ACC112 (cell line): ENCODE data around the gene ALOXE3.
A peak's percentile ranks its signal among the peaks of the same experiment; 100 is the strongest.
"Not testable (repeated sequence)": the region's sequence is repeated elsewhere in the genome, so short reads cannot be mapped to it uniquely, and the experiment has no call there.

Source experiments
- H2AFZ ChIP-seq: fragments of 200-600 bp; sonication (generic); one replicate; pipeline ENCODE4 v1.6.0; 2017; ENCODE audit warnings: antibody characterized with exemption, low read length; ENCODE audit not compliant: unreplicated experiment
- H3K27ac ChIP-seq: fragments of 200-600 bp; sonication (generic); 2 replicates; pipeline ENCODE4 v1.5.1; 2014; ENCODE audit warnings: low read depth, mild to moderate bottlenecking, antibody characterized with exemption, low read length, moderate library complexity
- H3K27me3 ChIP-seq: fragments of 200-600 bp; sonication (generic); 2 replicates; pipeline ENCODE4 v1.6.1; 2014; ENCODE audit warnings: mild to moderate bottlenecking, antibody characterized with exemption, low read length, moderate library complexity, mixed read lengths; ENCODE audit not compliant: insufficient read depth
- H3K36me3 ChIP-seq: fragments of 200-600 bp; sonication (generic); 2 replicates; pipeline ENCODE4 v1.6.1; 2016; ENCODE audit warnings: mild to moderate bottlenecking, antibody characterized with exemption, low read length, moderate library complexity, mixed read lengths; ENCODE audit not compliant: insufficient read depth
- H3K4me1 ChIP-seq: fragments of 200-600 bp; sonication (generic); one replicate; pipeline ENCODE4 v1.6.1; 2016; ENCODE audit warnings: low read length, mixed read lengths; ENCODE audit not compliant: insufficient read depth, unreplicated experiment, control insufficient read depth
- H3K4me3 ChIP-seq: fragments of 200-600 bp; sonication (generic); 2 replicates; pipeline ENCODE4 v1.5.1; 2014; ENCODE audit warnings: mild to moderate bottlenecking, low read depth, low read length
- H3K79me2 ChIP-seq: fragments of 200-600 bp; sonication (generic); one replicate; pipeline ENCODE4 v1.6.0; 2016; ENCODE audit warnings: low read length; ENCODE audit not compliant: control insufficient read depth, unreplicated experiment, insufficient read depth

Gene ALOXE3

DNA sequence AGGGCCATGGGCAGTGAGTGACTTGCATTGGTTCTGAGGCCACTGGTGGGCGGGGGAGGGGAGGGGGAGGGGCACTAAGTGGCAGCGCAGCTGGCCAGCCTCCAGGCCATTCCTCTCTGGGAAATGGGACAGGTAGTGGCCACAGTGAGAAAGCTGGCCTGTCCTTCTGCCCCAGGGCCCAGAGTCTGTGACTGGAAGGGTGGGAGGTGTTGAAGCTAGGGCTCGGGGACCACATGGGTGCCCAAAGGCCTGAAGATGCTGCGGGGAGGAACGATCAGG, 30.4 kb downstream of the ALOXE3 start:
- Histone ChIP-seq H3K27ac (no peak overlapping the region), H3K4me1 (peaks cover 13% of the 10 kb centered on the region), H3K4me3 (no peak overlapping the region), H3K27me3 (peaks cover 25% of the 10 kb centered on the region), H3K36me3 (no peaks in the 10 kb centered on the region), H2AFZ (no peak overlapping the region), H3K79me2 (no peaks in the 10 kb centered on the region)

DNA sequence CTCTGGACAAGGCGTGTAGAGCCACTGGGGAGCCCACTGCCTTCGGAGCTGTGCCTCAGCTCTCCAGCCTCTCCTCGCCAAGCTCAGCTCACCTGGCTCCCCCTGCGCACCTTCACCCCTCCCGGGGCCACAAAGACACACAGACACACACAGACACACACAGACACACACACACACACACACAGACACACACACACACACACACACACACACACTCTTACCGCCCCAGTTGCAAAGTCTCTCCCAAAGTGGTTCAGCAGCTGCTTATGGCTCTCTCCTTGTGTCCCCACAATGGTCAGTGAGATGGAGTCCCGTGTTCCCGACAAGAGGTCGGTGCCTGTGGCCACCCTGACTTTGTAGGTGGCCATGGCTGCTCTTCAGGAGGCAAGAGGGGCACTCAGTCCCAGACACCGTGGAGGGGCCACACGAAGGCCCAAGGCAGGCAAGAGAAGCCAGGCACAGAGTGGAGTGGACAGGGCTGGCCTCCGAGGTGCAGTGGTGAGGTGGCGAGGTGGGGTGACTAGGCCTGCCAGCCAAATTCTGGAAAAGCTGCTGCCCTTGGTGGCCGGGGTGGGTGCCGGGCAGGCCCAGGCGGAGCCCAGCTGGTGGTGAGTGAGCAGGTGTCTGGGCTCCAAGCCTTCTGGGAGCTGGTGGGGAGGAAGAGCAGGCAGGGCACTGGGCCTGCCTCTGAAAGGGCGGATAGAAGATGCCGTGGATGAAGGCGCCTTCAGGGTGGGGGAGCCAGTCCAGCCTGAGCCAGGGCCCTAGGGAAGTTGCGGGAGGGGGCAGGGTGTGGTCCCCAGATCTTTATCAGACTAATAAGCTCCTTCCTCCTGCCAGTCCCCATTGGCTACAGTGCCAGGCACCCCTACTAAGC, 31.0 kb downstream of the ALOXE3 start, which contains the start of gene ALOX12B:
Gene ALOX12B (minus strand): TSS at position 642 of the 877 bp plus-strand sequence. CDS start 274 bp downstream, at position 368.
- Histone ChIP-seq H3K36me3 (no peaks in the 10 kb centered on the region), H3K4me3 (no peak within 1 kb of the TSS), H3K27ac (no peak within 1 kb of the TSS), H2AFZ (no peak within 1 kb of the TSS), H3K4me1 (peaks cover 13% of the 10 kb centered on the region), H3K27me3 (peaks cover 30% of the 10 kb centered on the region), H3K79me2 (no peaks in the 10 kb centered on the region)

- H3K79me2 ChIP-seq = no peaks in the 10 kb centered on the region
- H3K27me3 ChIP-seq = peaks cover 30% of the 10 kb centered on the region
- H3K4me3 ChIP-seq = no peak overlapping the region
- H3K36me3 ChIP-seq = no peaks in the 10 kb centered on the region
- no peak overlapping the region for H2AFZ ChIP-seq
- no peak overlapping the region for H3K27ac ChIP-seq
- H3K4me1 ChIP-seq = peaks cover 11% of the 10 kb centered on the region
Measured at GRCh38 chr17:8084250-8084649, 34.1 kb downstream of the ALOXE3 start.

- H2AFZ ChIP-seq = no peak overlapping the region
- H3K36me3 ChIP-seq = no peaks in the 10 kb centered on the region
- no peak overlapping the region for H3K4me3 ChIP-seq
- H3K27ac ChIP-seq = no peak overlapping the region
- no peaks in the 10 kb centered on the region for H3K79me2 ChIP-seq
- peaks cover 22% of the 10 kb centered on the region for H3K27me3 ChIP-seq
- peaks cover 11% of the 10 kb centered on the region for H3K4me1 ChIP-seq
Measured at GRCh38 chr17:8082292-8082691, 36.0 kb downstream of the ALOXE3 start.

DNA sequence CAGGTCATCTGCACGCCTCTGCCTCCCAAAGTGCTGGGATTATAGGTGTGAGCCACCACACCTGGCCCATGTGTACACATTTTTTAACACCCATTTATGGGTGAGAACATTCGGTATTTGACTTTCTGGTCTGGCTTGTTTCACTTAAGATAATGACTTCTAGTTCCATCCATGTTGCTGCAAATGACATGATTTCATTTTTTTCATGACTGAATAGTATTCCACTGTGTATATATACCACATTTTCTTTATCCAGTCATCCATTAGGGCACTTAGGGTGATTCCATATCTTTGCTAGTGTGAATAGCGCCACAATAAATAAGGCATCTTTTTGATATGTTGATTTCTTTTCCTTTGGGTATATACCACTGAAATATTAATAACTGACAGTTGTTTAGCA, 36.4 kb downstream of the ALOXE3 start:
- H3K36me3 ChIP-seq = no peaks in the 10 kb centered on the region
- no peaks in the 10 kb centered on the region for H3K79me2 ChIP-seq
- H3K4me1 ChIP-seq = peaks cover 11% of the 10 kb centered on the region
- no peak overlapping the region for H3K4me3 ChIP-seq
- peaks cover 25% of the 10 kb centered on the region for H3K27me3 ChIP-seq
- H2AFZ ChIP-seq = no peak overlapping the region
- H3K27ac ChIP-seq = no peak overlapping the region

DNA sequence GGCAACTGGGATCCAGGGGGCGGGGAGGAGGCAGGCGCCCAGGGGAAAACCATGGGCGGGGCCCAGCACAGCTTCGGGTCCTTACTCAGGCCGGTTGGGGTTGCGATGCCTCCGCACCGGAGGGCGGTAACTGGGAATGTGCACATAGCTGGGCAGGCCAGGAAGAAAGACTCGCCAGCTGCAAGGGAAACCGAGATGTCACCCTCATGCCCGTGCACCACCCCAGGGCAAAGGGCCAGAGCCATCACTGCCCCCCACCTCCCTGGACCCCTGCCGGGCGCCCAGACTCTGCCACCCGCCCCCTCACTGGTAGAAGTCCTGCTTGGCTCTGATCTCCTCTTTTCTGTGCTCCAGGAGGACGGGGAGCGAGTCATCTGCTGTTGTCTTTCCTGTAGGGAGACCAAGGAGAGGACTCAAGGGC, 37.5 kb downstream of the ALOXE3 start:
- H3K4me3 ChIP-seq = no peak overlapping the region
- H3K79me2 ChIP-seq = no peaks in the 10 kb centered on the region
- H2AFZ ChIP-seq = no peak overlapping the region
- no peak overlapping the region for H3K27ac ChIP-seq
- H3K27me3 ChIP-seq = peaks cover 27% of the 10 kb centered on the region; the same call in 1 of the 2 replicates
- H3K36me3 ChIP-seq = no peaks in the 10 kb centered on the region
- H3K4me1 ChIP-seq = peaks cover 11% of the 10 kb centered on the region

DNA sequence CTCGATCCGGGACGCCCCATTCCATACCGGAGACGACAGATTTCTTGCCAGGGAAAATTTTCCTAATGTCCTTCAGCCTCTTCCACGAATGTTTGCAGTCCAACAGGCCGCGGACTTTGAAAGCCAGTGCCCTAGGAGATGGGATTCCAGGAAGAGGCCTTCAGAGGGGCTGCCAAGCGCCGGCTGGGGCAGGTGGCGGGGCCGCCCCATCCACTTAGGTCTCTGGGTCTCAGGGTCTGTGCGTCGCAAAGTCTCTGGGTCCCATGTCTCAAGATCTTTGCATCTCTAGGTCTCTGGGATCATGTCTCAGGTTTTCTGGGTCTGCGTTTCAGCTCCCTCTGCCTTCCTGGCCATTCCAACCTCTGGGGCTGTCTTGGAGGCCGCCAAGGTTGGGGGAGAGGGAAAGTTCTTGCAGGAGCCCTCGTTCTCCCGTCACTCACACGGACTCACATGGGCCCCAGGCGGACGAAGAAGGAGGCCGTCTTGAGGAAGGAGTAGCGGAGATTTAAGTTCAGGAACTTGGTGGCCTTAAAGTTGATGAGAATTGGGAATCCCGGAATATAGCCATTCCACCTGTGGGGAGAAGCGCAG, 38.0 kb downstream of the ALOXE3 start:
- peak overlapping the region; percentile 81 for H3K4me3 ChIP-seq
- peaks cover 32% of the 10 kb centered on the region; the same call in 1 of the 2 replicates for H3K27me3 ChIP-seq
- peak overlapping the region; percentile 96 for H2AFZ ChIP-seq
- no peaks in the 10 kb centered on the region for H3K79me2 ChIP-seq
- H3K27ac ChIP-seq = no peak overlapping the region
- H3K4me1 ChIP-seq = peaks cover 11% of the 10 kb centered on the region
- no peaks in the 10 kb centered on the region for H3K36me3 ChIP-seq

DNA sequence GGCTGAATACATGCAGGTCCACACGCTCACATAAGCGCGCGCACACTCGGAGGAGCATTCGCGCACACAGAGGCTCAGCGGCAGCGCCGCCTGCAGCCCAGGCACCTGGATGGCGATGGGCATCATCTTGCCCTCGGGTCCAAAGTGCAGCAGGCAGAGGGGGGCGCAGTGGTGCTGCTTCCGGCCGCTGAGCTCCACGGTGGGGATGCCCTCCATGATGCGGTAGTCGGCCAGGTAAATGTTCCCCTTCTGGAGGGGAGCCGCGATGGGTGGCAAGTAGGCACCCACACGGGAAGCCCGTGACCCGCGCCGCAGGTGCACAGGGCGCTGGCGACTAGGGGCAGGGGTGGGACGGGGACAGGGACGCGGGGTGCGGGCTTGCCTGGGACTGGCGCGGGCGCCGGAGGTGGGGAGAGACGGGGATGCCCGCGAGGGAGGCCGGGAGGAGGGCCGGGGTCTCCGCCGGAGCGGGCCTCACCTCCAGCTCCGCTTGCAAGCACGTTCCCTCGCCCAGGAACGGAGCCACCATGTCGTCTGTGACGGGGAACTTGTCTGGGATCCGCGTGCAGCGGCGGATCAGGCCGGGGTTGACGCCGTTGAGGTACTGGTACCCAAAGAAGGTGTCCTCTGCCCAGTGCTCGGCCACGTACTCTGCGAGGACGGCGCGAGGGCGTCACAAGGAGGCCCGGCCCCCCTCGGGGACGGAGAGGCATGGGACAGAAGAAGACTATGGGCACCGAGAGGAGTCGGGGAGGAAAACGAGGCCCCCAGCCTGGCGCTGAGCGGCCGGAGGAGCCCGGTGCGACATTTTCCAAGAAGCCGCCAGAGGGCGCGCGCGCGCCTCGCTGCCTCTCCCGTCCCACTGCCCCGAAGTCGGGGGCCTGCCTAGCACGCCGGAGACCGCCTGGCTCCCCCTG, 38.8 kb downstream of the ALOXE3 start:
- no peak overlapping the region for H3K27ac ChIP-seq
- peaks cover 11% of the 10 kb centered on the region for H3K4me1 ChIP-seq
- H3K27me3 ChIP-seq = peaks cover 40% of the 10 kb centered on the region
- H3K36me3 ChIP-seq = no peaks in the 10 kb centered on the region
- H3K4me3 ChIP-seq = peak overlapping the region; percentile 81
- H2AFZ ChIP-seq = peak overlapping the region; percentile 96
- H3K79me2 ChIP-seq = no peaks in the 10 kb centered on the region

DNA sequence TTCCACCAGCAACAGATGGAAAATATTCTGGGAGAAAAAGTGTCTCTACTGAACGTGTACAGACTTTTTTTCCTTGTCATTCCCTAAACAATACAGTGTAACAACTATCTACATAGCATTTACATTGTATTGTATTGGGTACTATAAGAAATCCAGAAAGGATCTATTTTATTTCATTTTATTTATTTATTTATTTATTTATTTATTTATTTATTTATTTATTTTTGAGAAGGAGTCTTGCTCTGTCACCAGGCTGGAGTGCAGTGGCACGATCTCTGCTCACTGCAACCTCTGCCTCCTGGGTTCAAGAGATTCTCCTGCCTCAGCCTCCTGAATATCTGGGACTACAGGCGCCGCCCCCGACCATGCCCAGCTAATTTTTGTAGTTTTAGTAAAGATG, 40.4 kb downstream of the ALOXE3 start:
- not testable (repeated sequence) for H3K36me3 ChIP-seq, H2AFZ ChIP-seq, H3K4me3 ChIP-seq, H3K79me2 ChIP-seq, H3K27ac ChIP-seq
- Histone ChIP-seq H3K27me3 (peaks cover 55% of the 10 kb centered on the region), H3K4me1 (peaks cover 13% of the 10 kb centered on the region)

- H3K79me2 ChIP-seq = no peaks in the 10 kb centered on the region
- H3K27ac ChIP-seq = no peak overlapping the region
- no peak overlapping the region for H3K4me3 ChIP-seq
- H3K36me3 ChIP-seq = no peaks in the 10 kb centered on the region
- peaks cover 15% of the 10 kb centered on the region for H3K4me1 ChIP-seq
- peaks cover 57% of the 10 kb centered on the region for H3K27me3 ChIP-seq
- no peak overlapping the region for H2AFZ ChIP-seq
Measured at GRCh38 chr17:8076502-8077266, 41.6 kb downstream of the ALOXE3 start.
